Suprapubic skin (tissue), 3 donors: ENCODE data around the gene FLACC1.

ENCODE experiments used
- EP300 ChIP-seq: sonication (generic); formaldehyde crosslinking; IDR thresholded peaks from one replicate; pipeline ENCODE4 v1.6.1; 2017; ENCODE audit warnings: antibody characterized with exemption
- POLR2A ChIP-seq, 2 donors: fragments of 450-650 bp; IDR thresholded peaks; one replicate each; pipeline ENCODE4 v1.6.1; 2017; ENCODE audit warnings: antibody characterized with exemption in 2 of 2, mild to moderate bottlenecking in 2 of 2, moderate library complexity in 2 of 2
- TF ChIP-seq, protein P1 (sequence below), 2 donors: fragments of 200-600 bp in 1 of 2; fragments of 450-650 bp in 1 of 2; sonication (generic) in 1 of 2; IDR thresholded peaks; one replicate each; pipeline ENCODE4 v1.5.1; 2016 to 2019; ENCODE audit warnings: antibody characterized with exemption in 2 of 2, mild to moderate bottlenecking in 1 of 2, moderate library complexity in 1 of 2

DNA sequence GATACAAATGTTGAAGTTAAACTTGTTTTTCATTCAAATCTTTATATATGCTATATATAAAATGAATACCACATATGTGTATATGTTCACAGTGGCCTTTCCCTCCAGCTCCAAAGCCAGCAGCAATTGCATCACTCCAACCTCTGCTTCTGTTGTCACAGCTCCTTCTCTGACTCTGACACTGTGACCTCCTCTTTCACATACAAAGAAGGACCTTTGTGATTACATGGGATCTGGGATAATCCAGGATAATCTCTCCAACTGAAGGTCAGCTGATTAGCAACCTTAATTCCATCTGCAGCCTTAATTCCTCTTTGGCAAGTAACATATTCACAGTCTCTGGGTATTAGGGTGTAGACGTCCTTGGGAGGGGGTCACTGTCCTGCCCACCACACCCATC, 8.4 kb downstream of the FLACC1 start:
- TF ChIP-seq POLR2A (IDR thresholded peaks at IDR 0.05) (no peak), EP300 (no peak)
- TF ChIP-seq, protein P1, sequence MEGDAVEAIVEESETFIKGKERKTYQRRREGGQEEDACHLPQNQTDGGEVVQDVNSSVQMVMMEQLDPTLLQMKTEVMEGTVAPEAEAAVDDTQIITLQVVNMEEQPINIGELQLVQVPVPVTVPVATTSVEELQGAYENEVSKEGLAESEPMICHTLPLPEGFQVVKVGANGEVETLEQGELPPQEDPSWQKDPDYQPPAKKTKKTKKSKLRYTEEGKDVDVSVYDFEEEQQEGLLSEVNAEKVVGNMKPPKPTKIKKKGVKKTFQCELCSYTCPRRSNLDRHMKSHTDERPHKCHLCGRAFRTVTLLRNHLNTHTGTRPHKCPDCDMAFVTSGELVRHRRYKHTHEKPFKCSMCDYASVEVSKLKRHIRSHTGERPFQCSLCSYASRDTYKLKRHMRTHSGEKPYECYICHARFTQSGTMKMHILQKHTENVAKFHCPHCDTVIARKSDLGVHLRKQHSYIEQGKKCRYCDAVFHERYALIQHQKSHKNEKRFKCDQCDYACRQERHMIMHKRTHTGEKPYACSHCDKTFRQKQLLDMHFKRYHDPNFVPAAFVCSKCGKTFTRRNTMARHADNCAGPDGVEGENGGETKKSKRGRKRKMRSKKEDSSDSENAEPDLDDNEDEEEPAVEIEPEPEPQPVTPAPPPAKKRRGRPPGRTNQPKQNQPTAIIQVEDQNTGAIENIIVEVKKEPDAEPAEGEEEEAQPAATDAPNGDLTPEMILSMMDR (IDR thresholded peaks at IDR 0.05) = no peak
